ENCODE measurements around the gene PIMREG.

DNA sequence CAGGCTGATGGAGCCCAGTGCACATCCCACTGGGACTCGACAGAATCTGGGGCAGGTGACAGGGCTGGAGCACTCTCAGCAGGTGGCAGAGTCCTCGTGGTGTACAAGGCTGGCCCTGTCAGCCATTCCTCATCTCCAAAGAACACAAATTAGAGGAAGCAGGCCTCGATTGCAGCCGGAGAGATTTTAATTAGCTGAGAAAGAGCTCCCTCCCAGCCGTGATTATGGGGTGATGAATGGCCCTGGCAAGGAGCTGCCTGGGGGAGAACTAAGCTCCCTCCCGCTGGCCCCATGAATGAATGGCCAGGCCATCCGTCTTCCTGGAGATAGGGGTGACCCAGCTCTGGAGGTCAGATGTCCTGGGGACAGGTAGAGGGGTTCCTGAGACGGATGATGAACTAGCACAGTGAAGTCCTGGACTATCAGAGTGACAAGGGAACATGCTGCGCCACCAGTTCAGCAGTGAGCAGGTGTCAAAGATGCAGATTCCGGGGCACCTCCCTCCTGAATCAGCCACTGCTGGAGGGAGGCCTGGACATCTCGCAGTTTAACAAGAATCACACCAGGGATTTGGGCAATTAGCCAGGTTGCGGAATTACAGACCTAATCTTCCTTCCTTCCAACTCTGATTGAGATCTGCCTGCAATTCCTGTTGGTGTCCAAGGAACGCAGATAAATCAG, 35.5 kb downstream of the PIMREG start:
- TF ChIP-seq POLR2A (IDR thresholded peaks at IDR 0.05) = no peak
- TF ChIP-seq, protein P1, sequence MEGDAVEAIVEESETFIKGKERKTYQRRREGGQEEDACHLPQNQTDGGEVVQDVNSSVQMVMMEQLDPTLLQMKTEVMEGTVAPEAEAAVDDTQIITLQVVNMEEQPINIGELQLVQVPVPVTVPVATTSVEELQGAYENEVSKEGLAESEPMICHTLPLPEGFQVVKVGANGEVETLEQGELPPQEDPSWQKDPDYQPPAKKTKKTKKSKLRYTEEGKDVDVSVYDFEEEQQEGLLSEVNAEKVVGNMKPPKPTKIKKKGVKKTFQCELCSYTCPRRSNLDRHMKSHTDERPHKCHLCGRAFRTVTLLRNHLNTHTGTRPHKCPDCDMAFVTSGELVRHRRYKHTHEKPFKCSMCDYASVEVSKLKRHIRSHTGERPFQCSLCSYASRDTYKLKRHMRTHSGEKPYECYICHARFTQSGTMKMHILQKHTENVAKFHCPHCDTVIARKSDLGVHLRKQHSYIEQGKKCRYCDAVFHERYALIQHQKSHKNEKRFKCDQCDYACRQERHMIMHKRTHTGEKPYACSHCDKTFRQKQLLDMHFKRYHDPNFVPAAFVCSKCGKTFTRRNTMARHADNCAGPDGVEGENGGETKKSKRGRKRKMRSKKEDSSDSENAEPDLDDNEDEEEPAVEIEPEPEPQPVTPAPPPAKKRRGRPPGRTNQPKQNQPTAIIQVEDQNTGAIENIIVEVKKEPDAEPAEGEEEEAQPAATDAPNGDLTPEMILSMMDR (IDR thresholded peaks at IDR 0.05) = no peak
